ENCODE measurements around the gene INF2.

INF2 gene

GRCh38 chr14:104676130-104676693 is 13.2 kb upstream of the INF2 start:
- H3K36me3 Mint-ChIP-seq: peaks cover 0 to 8% of the 10 kb centered on the region in 2 donors
- DNase-seq (no peak), ATAC-seq (replicated peaks) (no peak)
- H3K27me3 Mint-ChIP-seq: no peaks in the 10 kb centered on the region
- no peak overlapping the region for H3K27ac Mint-ChIP-seq
- H3K9me3 Mint-ChIP-seq: peaks cover 10 to 12% of the 10 kb centered on the region in 2 donors
- peaks cover 32 to 48% of the 10 kb centered on the region in 2 donors for H3K4me1 Mint-ChIP-seq
- peak overlapping the region in 1 of 2 donors; percentile 31 for H3K4me3 Mint-ChIP-seq

DNA sequence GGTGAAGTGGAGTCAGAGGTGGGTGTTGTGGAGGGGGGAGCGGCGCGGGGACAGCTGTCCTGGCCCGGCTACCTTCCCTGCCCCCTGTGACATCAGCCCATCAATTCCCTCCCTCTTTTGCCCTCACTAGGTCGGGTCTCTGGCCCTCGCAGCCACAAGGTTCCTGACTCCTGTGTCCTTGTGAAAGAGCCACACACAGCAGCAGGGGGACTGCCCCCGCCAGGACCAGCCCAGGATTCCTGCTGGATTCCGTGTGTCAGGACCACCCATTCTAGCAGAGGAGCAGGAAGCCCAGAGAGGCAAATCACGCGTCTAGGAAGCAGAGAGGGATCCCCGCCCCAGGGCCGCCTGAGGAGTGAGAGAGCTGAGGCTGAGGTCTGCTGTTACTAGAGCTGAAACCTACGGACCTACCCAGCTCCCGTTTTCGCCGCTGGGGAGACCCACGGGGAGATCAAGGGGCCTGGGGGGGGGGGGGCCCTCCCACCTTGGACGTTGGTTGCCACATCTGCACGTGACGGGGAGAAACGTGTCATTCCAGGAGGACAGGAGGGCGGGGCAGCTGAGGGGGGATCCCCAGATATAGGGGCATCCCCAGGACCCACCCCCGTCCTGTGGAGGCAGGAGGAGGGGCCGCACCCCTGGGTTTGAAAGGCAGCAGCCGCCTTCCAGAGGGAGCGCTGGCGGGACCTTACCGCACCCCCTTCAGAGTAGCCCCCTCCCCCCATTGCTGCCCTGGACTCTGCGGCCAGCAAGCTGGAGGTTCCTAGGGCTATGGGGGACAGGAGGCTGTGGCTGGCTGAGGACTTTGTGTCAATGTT is 12.5 kb upstream of the INF2 start:
- Mint-ChIP-seq H3K27ac (peak overlapping the region; percentile 96), H3K36me3 (peaks cover 0 to 8% of the 10 kb centered on the region in 2 donors), H3K4me3 (peak overlapping the region; percentile 87 to 91), H3K9me3 (peaks cover 10 to 12% of the 10 kb centered on the region in 2 donors), H3K27me3 (no peaks in the 10 kb centered on the region), H3K4me1 (peaks cover 38 to 55% of the 10 kb centered on the region in 2 donors)
- ATAC-seq (replicated peaks): peak; percentile 42 to 44
- peak; percentile 55 for DNase-seq

- Mint-ChIP-seq H3K4me1 (peaks cover 38 to 59% of the 10 kb centered on the region in 2 donors), H3K27me3 (no peaks in the 10 kb centered on the region), H3K4me3 (peak overlapping the region; percentile 87 to 91), H3K9me3 (peaks cover 10 to 12% of the 10 kb centered on the region in 2 donors), H3K36me3 (peaks cover 0 to 8% of the 10 kb centered on the region in 2 donors), H3K27ac (peak overlapping the region; percentile 96)
- ATAC-seq (replicated peaks): peak; percentile 58 to 61
- peak; percentile 61 for DNase-seq
Measured at GRCh38 chr14:104677512-104678332, 11.7 kb upstream of the INF2 start.

- Mint-ChIP-seq H3K27ac (peak overlapping the region; percentile 96), H3K4me3 (peak overlapping the region; percentile 87 to 91), H3K4me1 (peaks cover 38 to 59% of the 10 kb centered on the region in 2 donors), H3K9me3 (peaks cover 10 to 12% of the 10 kb centered on the region in 2 donors), H3K36me3 (peaks cover 0 to 8% of the 10 kb centered on the region in 2 donors), H3K27me3 (no peaks in the 10 kb centered on the region)
- peak in 1 of 2 donors; percentile 3 for ATAC-seq (replicated peaks)
- DNase-seq: no peak
Measured at GRCh38 chr14:104678346-104678745, 11.1 kb upstream of the INF2 start.

DNA sequence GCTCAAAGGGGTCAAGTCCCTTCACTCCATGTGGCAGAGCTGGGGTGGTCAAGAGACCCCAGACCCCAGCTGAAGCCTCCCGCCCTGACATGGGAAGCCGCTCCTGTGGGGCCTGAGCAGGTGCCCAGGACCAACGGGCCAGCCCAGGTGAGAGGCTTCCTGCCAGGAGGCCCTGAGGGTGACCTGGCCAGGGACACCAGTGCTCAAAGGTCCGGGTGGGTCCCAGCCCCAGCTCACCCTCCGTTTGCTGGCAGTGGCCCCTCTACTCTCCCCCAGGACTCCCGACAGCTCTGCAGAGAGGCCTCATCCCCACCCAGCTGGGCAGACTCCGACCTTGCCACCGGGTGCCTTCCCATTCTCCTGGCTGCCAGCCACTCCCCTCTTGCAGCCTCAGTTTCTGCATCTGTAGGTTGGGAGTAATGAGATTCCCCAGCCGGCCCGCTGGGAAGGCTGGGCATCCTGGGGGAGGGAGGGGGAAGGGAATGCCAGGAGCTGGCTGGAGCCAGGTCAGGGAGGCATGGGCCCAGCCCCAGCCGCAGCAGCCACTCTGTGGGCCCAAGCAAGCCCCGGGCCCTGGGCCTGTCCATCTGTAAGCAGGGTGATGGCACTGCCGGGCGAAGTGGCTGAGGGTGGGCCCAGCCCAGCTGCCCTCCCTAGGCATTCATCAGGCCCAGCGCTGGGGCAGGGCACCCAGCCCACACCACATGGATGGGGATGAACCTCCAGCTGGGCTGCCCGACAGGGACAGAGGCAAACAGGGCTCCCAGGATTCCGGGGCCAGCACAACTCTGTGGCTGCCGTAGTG is 10.3 kb upstream of the INF2 start:
- H3K27me3 Mint-ChIP-seq: no peaks in the 10 kb centered on the region
- ATAC-seq (replicated peaks) (no peak), DNase-seq (no peak)
- H3K36me3 Mint-ChIP-seq: peaks cover 0 to 5% of the 10 kb centered on the region in 2 donors
- H3K4me3 Mint-ChIP-seq: peak overlapping the region in 1 of 2 donors; percentile 91
- H3K9me3 Mint-ChIP-seq: peaks cover 4 to 9% of the 10 kb centered on the region in 2 donors
- H3K4me1 Mint-ChIP-seq: peaks cover 36 to 59% of the 10 kb centered on the region in 2 donors
- H3K27ac Mint-ChIP-seq: peak overlapping the region; percentile 96

GRCh38 chr14:104680056-104680805 is 9.2 kb upstream of the INF2 start:
- Mint-ChIP-seq H3K27ac (peak overlapping the region; percentile 72), H3K9me3 (peaks cover 4 to 6% of the 10 kb centered on the region in 2 donors), H3K4me1 (peaks cover 38 to 63% of the 10 kb centered on the region in 2 donors), H3K36me3 (peaks cover 1 to 5% of the 10 kb centered on the region in 2 donors), H3K27me3 (no peaks in the 10 kb centered on the region), H3K4me3 (no peak overlapping the region)
- ATAC-seq (replicated peaks) (no peak), DNase-seq (no peak)

DNA sequence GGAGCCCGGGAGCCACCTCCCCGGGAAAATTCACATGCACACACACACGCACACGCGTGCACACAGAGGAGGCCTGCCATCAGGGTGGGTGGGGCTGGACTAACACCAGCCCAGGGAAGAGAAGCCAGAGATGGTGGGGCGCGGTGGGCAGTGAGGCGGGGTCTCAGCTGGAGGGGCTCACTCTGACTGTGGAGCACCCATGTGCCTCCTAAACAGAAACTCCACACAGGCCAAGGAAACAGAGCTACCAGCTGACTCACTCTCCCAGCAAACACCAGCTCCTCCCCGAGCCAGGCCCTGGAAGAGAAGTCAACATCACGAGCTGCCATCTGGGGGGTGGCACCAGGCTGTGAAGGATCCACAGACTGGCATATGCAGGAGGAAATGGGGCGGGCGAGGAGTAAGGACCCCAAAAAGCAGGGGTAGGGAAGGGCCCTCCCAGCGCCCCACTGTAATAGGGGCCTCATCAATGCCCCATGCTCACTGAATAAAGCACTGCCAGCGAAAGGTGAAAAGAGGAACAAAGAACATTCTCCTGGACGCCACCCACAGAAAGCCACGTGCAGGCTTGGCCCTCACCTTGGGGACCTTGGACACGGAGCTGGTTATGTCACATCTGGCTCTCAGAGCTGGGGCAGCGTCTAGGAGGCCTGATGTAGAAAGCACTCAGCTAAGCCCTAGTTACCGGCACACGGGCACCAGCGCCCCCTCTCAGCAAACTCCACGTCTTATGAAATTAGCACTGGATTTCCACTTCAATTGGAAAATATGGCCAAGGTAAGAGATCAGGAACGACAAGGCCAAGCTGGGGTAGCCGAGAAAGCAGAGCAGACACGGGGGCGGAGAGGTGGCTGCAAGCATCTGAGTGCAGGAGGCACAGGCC is 8.4 kb upstream of the INF2 start:
- H3K4me1 Mint-ChIP-seq: peaks cover 36 to 71% of the 10 kb centered on the region in 2 donors
- H3K9me3 Mint-ChIP-seq: peaks cover 2 to 5% of the 10 kb centered on the region in 2 donors
- H3K36me3 Mint-ChIP-seq: peaks cover 0 to 2% of the 10 kb centered on the region in 2 donors
- DNase-seq: peak; percentile 56
- ATAC-seq (replicated peaks): peak; percentile 63
- no peak overlapping the region for H3K4me3 Mint-ChIP-seq
- peak overlapping the region; percentile 75 for H3K27ac Mint-ChIP-seq
- no peaks in the 10 kb centered on the region for H3K27me3 Mint-ChIP-seq

GRCh38 chr14:104681689-104682074 is 7.7 kb upstream of the INF2 start:
- Mint-ChIP-seq H3K36me3 (peaks cover 0 to 2% of the 10 kb centered on the region in 2 donors), H3K4me1 (peaks cover 40 to 75% of the 10 kb centered on the region in 2 donors), H3K9me3 (peaks cover 2 to 9% of the 10 kb centered on the region in 2 donors), H3K27ac (peak overlapping the region; percentile 75), H3K27me3 (no peaks in the 10 kb centered on the region), H3K4me3 (no peak overlapping the region)
- peak in 1 of 2 donors; percentile 1 for ATAC-seq (replicated peaks)
- no peak for DNase-seq

DNA sequence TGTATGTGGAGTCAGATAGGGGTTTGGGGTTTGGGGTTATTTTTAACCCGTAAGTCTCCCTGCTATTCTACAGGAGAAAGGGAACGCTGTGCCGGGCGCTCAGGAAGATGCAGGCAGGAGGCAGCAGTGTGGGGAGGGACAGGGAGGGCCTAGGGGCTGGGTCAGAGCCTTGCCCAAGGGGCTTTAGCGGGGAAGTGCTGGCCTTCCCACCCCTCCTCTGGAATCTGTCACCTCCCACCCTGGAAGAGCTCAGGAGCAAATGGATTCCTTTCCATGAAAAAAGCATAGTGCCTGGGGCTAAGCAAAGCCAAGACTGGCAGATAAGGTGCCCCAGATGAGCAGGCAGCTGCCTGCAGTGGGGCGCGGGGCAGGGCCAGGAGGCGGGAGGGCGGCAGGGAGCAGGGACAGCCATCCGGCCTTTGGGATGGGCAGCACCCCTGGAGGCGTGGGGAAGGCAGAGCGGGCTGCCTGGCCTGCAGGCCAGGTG is 7.3 kb upstream of the INF2 start:
- Mint-ChIP-seq H3K36me3 (peaks cover 0 to 2% of the 10 kb centered on the region in 2 donors), H3K27me3 (no peaks in the 10 kb centered on the region), H3K9me3 (peaks cover 2 to 9% of the 10 kb centered on the region in 2 donors), H3K4me3 (no peak overlapping the region), H3K27ac (no peak overlapping the region), H3K4me1 (peaks cover 40 to 75% of the 10 kb centered on the region in 2 donors)
- ATAC-seq (replicated peaks) (no peak), DNase-seq (no peak)

DNA sequence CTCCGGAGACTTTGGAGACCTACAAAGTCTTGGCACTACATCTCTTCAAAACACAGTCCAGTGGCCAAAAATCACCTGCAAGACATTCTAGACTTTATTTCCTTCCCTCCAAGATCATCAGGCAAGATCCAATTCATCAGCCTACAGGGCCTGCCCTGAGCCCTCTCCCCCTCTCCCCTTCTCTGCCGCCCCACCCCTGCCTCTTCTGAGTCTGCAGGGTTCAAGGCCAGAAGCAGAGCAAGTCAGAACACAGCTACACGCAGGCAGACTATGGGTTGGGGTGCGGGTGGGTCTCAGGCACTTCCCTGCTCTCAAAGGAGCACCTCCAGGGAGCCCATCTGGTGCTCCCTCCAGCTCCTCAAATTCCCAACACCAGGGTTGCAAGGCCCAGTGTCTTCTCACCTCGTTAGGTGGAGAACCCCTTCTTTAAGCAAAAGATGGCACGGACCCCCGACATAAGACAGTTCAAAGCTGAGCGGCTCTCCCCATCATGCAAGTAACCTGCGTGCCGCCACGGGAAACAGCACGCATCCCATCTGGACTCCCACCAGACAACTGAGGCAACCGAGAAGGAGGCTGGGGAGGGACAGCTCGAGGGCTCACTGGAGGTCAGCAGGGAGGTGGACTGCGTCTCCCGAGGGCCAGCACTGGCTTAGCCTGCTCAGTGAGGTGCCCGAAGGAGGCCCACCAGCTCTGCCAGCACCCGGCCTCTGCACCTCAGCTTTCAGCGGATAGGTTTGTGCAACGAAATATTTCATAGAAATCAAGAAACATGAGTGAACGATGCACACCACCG is 5.6 kb upstream of the INF2 start:
- ATAC-seq (replicated peaks): no peak
- Mint-ChIP-seq H3K27ac (no peak overlapping the region), H3K27me3 (no peaks in the 10 kb centered on the region), H3K9me3 (peaks cover 2 to 9% of the 10 kb centered on the region in 2 donors), H3K4me1 (peaks cover 44 to 75% of the 10 kb centered on the region in 2 donors), H3K4me3 (no peak overlapping the region), H3K36me3 (peaks cover 0 to 2% of the 10 kb centered on the region in 2 donors)
- DNase-seq: no peak

- peaks cover 0 to 2% of the 10 kb centered on the region in 2 donors for H3K36me3 Mint-ChIP-seq
- H3K9me3 Mint-ChIP-seq: peaks cover 2 to 9% of the 10 kb centered on the region in 2 donors
- DNase-seq: no peak
- ATAC-seq (replicated peaks): no peak
- no peak overlapping the region for H3K27ac Mint-ChIP-seq
- no peak overlapping the region for H3K4me3 Mint-ChIP-seq
- H3K4me1 Mint-ChIP-seq: peaks cover 46 to 71% of the 10 kb centered on the region in 2 donors
- no peaks in the 10 kb centered on the region for H3K27me3 Mint-ChIP-seq
Measured at GRCh38 chr14:104684449-104684821, 5.0 kb upstream of the INF2 start.

Measured in stimulated activated naive B cell treated with anti-CD40 and anti-IgM and Interleukin-4, amounts not matched to agents 10 μg/mL and 1 μg/mL and 100 μg/mL, for 72 hours (primary cell).